HG03135 (cell line): Measurements from ENCODE around the gene HCN2.
"Not testable (repeated sequence)": the region's sequence is repeated elsewhere in the genome, so short reads cannot be mapped to it uniquely, and the experiment has no call there.

ENCODE experiments used
- ATAC-seq: cut with Tn5 transposase; IDR thresholded peaks from one replicate; pipeline ENCODE4 v1.9.1; 2021; ENCODE audit warnings: mild to moderate bottlenecking, moderate library complexity; ENCODE audit not compliant: unreplicated experiment

The HCN2 gene

DNA sequence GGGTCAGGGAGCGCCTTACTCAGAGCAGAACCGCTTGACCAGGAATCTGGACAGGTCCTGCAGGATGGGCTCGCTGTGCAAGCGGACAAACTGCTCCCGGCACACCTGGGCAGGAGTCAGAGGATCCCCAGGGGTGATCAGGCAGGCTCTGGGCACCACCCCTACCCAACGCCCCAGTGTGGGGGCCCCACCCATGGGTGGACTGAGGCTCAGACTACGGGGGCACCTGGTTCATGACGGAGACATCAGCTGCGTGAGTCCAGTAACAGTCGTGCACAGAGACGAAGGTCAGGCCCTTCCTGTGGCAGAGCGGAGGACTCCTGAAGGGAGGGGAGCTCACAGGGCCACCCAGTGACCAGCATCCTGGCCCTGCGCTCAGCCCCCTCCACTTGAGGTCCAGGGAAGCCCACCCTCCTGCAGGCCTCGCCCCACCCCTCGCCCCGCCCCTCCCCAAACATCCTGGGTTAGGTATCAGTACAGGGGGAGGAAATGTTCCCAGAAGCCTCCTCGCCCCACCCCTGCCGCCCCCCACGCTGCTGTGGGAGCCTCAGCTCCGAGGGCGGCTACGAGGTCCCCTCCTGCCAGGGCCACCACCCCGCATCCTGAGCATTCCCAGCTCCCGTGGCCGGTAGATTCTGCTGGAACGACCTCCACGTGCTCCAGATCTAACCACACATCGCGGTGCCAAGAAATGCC is 28.0 kb downstream of the HCN2 start:
- no peak for ATAC-seq

DNA sequence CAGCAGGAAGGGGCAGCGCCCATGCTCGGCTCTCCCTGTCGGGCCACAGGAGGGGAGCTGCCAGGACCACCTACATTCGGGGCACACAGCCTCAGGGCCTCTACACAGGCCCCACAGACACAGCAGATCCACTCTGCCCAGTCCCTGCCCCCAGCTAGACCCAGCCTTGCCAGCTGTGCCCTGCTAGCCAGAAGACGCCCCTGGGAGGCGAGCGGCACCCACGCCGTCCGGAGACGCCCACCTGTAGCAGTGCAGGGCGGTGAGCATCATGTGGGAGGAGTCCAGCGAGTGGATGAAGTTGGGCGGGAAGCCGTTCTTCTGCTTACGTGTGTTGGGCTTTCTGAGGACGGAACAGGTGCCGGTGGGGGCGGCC is 28.6 kb downstream of the HCN2 start:
- no peak for ATAC-seq

- no peak for ATAC-seq
These were observed 29.1 kb downstream of the HCN2 start for GRCh38 chr19:618674-619285.

- no peak for ATAC-seq
These were observed 29.8 kb downstream of the HCN2 start for GRCh38 chr19:619286-620002.

DNA sequence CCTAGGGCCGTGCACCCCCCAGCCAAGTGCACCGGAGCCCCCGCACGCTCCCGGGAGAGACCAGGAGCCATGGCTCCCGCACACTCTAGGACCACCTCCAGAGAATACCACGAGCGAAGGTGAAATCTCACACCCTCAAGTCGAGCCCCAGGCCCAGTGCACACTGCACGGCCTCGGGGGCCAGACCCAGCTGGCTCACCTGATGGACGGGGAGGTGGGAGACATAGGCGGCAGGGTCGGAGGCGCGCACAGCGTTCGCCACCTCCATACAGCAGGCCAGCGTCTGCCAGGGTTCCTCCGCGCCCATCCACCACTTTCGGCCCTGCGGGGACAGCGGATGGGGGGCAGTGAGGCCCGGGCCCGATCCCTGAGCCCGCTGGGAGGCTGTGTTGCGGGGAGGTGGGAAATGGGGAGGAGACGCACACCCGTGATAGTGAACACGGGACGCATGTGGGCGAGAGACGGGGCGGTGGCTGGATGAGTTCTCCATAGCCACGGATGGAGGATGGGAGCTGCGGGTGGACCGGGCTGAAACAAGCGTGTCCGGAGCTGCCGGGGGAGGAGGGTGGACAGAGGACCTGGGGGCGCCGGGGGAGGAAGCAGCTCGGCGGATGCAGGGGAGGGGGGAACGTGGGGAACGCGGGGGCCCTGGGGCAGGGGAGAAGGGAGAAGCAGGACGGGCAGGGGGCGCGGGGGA is 30.6 kb downstream of the HCN2 start:
- ATAC-seq, result no peak

DNA sequence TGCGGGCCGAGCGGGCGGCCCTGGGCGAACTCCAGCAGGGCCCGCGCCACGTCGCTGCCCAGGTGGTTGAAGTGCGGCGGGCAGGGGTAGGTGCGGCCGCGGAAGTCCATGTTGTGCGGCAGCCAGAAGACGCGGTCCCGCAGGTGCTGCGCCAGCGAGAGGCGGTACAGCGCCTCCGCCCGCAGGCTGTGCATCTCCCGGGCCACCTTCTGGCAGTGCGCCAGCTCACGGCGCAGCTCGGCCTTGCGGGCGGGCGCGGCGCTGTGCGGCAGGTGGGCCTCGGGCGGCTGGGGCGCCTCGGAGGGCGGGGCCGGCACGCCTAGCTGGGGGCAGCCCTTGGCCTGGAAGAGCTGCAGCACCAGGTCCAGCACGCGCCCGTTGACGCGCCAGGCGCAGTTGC is 31.5 kb downstream of the HCN2 start:
- not testable (repeated sequence) for ATAC-seq

DNA sequence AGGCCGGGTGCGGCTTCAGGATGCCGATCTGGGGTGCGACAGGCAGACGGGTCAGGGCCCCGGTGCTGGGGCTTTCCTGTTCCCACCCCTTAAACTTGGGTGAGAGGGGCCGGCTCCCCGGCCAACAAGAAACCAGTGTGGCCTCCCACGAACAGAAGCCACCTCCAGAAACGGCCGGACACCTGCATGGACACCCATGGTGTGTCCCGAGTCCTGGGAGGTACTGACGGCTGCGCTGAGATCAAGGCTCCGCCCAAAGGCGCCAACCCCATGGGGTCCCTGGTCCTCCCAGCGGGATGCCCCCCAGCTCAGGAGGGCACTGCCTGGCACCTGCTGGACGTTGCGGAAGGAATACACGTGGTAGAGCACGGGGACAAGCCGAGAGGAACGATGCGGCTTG is 32.1 kb downstream of the HCN2 start:
- ATAC-seq, result no peak

- ATAC-seq, result no peak
These were observed 33.0 kb downstream of the HCN2 start for GRCh38 chr19:622666-623065.

GRCh38 chr19:623175-623916 is 33.7 kb downstream of the HCN2 start:
- ATAC-seq, result no peak

- no peak for ATAC-seq
These were observed 34.3 kb downstream of the HCN2 start for GRCh38 chr19:623974-624373.

DNA sequence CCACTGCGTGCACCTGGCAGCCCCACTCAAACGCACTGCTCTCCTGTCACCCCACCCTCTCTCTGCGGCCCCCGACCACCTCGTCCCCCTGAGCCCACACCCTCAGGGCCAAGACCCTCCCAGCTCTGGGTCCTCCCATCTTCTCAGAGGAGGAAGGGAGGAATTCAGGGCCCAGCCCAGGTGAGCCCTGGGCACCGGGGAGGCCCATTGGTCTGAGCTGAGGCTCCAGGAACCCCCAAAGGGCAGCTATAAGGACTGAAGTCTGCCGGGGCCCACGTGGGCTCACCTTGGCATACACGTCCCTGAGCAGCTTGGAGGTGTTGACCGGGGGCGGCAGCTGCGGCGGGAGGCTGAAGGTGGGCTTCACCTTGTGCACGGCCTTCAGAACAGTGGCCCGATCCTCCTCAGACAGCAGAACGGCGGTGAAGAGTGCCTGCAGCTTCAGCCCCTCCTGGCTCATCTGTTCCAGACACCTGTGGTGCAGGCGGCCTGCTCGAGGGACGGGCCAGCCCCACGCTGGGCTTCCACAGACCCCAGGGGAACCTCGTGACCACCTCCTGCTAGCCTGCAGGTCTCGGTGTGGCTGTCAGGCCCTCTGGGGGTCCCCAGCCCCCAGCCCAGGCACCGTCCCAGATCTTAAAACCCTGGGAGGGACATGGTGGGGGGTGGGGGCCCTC is 34.9 kb downstream of the HCN2 start:
- ATAC-seq, result no peak

GRCh38 chr19:625257-625656 is 35.6 kb downstream of the HCN2 start:
- no peak for ATAC-seq

DNA sequence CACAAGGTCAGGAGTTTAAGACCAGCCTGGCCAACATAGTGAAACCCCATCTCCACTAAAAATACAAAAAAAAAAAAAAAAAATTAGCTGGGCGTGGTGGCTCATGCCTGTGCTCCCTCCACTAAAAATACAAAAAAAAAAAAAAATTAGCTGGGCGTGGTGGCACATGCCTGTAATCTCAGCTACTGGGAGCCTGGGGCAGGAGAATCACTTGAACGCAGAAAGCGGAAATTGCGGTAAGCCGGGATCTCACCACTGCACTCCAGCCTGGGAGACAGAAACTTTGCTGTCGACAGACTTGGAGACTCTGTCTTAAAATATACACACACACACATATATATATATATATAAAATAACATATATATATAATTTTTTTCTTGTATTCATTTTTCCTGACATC is 36.9 kb downstream of the HCN2 start:
- not testable (repeated sequence) for ATAC-seq

- no peak for ATAC-seq
These were observed 38.5 kb downstream of the HCN2 start for GRCh38 chr19:628168-628567.

DNA sequence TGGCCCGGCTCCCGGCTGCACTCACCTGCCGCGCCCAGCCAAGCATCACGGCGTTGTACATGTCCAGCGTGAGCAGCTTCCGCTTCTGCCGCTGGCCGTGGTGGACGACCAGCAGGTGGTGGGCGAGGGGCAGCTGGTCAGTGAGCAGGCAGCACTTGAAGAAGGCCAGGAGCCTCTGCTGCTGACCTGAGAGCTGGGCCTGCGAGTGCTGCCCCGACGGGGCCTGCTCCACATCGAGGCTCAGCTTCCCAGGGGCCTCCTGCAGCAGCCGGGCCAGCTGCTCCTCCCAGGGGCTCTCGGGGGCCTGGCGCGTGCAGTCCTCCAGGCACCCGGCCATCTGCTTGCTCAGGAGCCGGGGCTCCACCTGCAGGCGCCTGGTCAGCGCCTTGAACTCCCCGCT is 39.8 kb downstream of the HCN2 start:
- not testable (repeated sequence) for ATAC-seq

GRCh38 chr19:629961-630714 is 40.5 kb downstream of the HCN2 start:
- no peak for ATAC-seq

GRCh38 chr19:632579-633067 is 42.9 kb downstream of the HCN2 start:
- ATAC-seq, result peak; percentile 10

- ATAC-seq, result peak; percentile 79
These were observed 43.5 kb downstream of the HCN2 start, which contains the start of gene POLRMT for GRCh38 chr19:633068-633785. Gene POLRMT (minus strand): TSS chr19:633537. CDS start chr19:633512, 25 bp downstream.
